NT2/D1 (cell line): Measurements from ENCODE around the gene KAZN.
"Not testable (repeated sequence)": the region's sequence is repeated elsewhere in the genome, so short reads cannot be mapped to it uniquely, and the experiment has no call there.

ENCODE experiments used
- DNase-seq: peaks from one replicate; pipeline ENCODE4 v3.0.0-alpha.2; 2011; ENCODE audit warnings: low read depth, low spot score
- H3K27me3 ChIP-seq: 2 replicates; pipeline ENCODE4 v1.6.0; 2011; ENCODE audit warnings: mild to moderate bottlenecking; ENCODE audit not compliant: insufficient read length, insufficient read depth
- H3K36me3 ChIP-seq: 2 replicates; pipeline ENCODE4 v1.6.1; 2011; ENCODE audit warnings: mild to moderate bottlenecking, low read length, mixed read lengths; ENCODE audit not compliant: insufficient read depth, insufficient read length
- H3K4me1 ChIP-seq: 2 replicates; pipeline ENCODE4 v1.5.1; 2011; ENCODE audit not compliant: insufficient read depth, insufficient read length
- H3K4me3 ChIP-seq: 2 replicates; pipeline ENCODE4 v1.5.1; 2011; ENCODE audit warnings: low read depth; ENCODE audit not compliant: insufficient read length
- H3K9ac ChIP-seq: 2 replicates; pipeline ENCODE4 v1.6.0; 2011; ENCODE audit warnings: low read depth; ENCODE audit not compliant: insufficient read length
- H3K9me3 ChIP-seq: 2 replicates; pipeline ENCODE4 v1.5.1; 2011; ENCODE audit warnings: mild to moderate bottlenecking, low read length; ENCODE audit not compliant: insufficient read depth
- SUZ12 ChIP-seq: IDR thresholded peaks from 2 replicates; pipeline ENCODE4 v1.6.1; 2011; ENCODE audit not compliant: insufficient read length, insufficient read depth; ENCODE audit errors: extremely low read depth
- YY1 ChIP-seq: IDR thresholded peaks from 2 replicates; pipeline ENCODE4 v1.6.1; 2011; ENCODE audit not compliant: insufficient read length, insufficient read depth
- ZNF274 ChIP-seq: IDR thresholded peaks from 2 replicates; pipeline ENCODE4 v1.6.1; 2011; ENCODE audit warnings: mild to moderate bottlenecking, low read depth, low read length

Gene KAZN

DNA sequence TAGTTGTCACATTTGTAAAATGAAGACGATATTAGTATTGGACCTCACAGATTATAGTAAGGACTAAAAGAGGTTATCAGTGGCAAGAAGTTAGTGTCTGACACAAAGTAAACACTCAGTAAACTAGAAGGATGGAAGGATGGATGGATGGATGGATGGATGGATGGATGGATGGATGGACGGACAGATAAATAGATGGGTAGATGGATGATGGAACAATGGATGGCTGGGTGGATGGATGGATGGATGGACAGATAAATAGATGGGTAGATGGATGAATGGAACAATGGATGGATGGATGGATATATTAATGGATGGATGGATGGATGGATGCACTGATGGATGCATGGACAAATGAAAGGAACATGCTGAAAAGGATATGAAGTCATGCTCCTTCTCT, 22.3 kb upstream of the KAZN start:
- no peak for DNase-seq
- Histone ChIP-seq H3K36me3 (no peaks in the 10 kb centered on the region), H3K9ac (no peak overlapping the region), H3K27me3 (peaks cover 2% of the 10 kb centered on the region), H3K4me3 (no peak overlapping the region), H3K9me3 (peaks cover 11% of the 10 kb centered on the region; the same call in 1 of the 2 replicates), H3K4me1 (no peaks in the 10 kb centered on the region)
- TF ChIP-seq YY1: no peak
- TF ChIP-seq ZNF274: no peak
- no peak for TF ChIP-seq SUZ12

DNA sequence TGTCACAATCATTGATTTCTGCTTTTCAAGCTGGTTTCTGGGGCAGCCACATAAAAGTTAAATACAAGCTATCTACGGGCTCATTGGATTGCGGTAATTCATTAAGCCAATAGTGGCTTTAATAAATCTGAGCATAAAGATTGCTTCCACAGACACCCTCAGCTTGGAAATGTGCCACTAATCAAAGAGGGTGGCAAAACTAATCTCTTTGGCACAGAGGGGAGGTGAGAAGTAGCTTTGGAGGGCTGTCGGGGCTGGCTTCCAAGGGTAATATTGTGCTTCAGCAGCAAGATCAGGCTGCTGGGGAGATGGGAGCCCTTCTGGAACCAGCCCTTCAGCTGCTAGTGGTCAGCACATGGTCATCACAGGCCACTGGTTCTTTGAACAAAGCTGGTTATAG, 21.2 kb upstream of the KAZN start:
- Histone ChIP-seq H3K36me3 (no peaks in the 10 kb centered on the region), H3K9ac (no peak overlapping the region), H3K27me3 (peaks cover 5% of the 10 kb centered on the region), H3K4me3 (no peak overlapping the region), H3K9me3 (peaks cover 5% of the 10 kb centered on the region; the same call in 1 of the 2 replicates), H3K4me1 (no peaks in the 10 kb centered on the region)
- no peak for DNase-seq
- TF ChIP-seq ZNF274: no peak
- no peak for TF ChIP-seq YY1
- TF ChIP-seq SUZ12: no peak

DNA sequence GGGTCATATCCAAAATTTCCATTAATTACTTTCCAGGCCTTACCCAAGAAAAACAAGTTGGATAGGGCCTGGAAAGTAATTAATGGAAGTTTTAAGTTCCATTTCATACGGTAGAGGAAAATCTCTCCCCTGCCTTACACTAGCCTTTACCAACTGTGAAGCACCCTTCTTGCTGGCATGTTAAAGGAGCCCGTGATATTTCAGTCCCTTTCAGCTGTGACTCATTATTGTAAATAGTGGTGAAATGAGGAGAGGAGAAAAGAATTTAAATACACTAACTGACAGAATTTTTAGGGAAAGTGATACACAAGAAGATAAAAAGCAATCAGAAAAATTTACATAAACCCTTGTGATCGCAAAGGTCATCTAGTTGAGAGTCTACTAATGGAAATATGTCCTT, 20.3 kb upstream of the KAZN start:
- TF ChIP-seq YY1 (no peak), SUZ12 (no peak), ZNF274 (no peak)
- no peak for DNase-seq
- Histone ChIP-seq H3K9me3 (peaks cover 5% of the 10 kb centered on the region; the same call in 1 of the 2 replicates), H3K27me3 (peaks cover 5% of the 10 kb centered on the region), H3K4me3 (no peak overlapping the region), H3K9ac (no peak overlapping the region), H3K36me3 (no peaks in the 10 kb centered on the region), H3K4me1 (no peaks in the 10 kb centered on the region)

DNA sequence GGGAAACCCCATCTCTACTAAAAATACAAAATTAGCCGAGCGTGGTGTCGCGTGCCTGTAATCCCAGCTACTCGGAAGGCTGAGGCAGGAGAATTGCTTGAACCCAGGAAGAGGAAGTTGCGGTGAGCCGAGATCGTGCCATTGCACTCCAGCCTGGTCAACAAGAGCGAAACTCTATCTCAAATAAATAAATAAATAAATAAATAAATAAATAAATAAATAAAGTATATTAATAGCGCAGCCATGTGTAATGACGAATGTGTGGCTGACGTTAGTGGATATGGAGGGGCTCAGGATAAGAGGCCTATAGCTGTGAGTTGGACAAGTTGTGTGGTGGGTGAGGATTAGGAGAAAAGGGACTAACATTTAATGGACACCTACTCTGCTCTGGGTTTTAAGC, 18.2 kb upstream of the KAZN start:
- H3K9me3 ChIP-seq, H3K4me3 ChIP-seq, H3K4me1 ChIP-seq, H3K27me3 ChIP-seq, DNase-seq, H3K9ac ChIP-seq, H3K36me3 ChIP-seq: not testable (repeated sequence)

DNA sequence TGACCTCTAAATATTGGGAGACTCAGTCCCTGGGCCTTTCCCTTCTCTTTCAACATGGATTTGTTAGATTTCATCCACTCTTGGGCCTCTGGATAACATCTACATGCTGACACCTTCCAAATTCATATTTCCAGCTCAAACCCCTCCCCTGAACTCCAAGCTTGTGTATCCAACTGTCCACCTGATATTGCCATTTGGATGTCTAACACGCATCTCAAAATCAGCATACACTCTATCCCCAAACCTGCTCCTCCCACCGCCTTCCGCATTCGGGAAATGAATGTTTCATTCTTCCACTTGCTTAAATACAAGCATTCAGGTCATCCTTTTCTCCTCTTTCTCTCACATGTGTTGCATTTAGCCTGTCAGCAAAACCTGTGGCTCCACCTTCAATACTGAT, 17.5 kb upstream of the KAZN start:
- H3K9ac ChIP-seq: no peak overlapping the region
- H3K9me3 ChIP-seq: peaks cover 5% of the 10 kb centered on the region; the same call in 1 of the 2 replicates
- H3K27me3 ChIP-seq: peaks cover 10% of the 10 kb centered on the region
- H3K36me3 ChIP-seq: no peaks in the 10 kb centered on the region
- DNase-seq: no peak
- TF ChIP-seq SUZ12 (no peak), YY1 (no peak)
- no peak overlapping the region for H3K4me3 ChIP-seq
- no peaks in the 10 kb centered on the region for H3K4me1 ChIP-seq

DNA sequence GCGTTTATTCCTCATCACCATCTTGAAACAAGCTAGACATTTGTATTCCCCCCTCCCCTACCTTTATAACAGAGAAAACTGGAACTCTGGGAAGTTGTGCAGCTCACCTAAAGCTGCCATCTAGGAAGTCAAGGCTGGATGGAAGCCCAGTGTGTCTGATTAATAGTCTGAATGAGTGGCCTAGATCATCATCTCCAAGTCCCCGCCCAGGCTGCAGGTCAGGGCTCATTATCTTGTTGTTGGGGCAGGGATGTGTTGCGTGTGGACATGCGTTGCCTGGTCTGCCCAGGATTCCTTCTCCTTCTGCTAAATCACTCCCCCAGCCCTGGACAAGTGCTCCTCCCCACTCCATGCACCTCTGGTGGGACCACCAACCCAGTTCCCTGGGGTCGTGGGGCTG, 14.7 kb upstream of the KAZN start:
- peaks cover 5% of the 10 kb centered on the region; the same call in 1 of the 2 replicates for H3K9me3 ChIP-seq
- H3K4me3 ChIP-seq: no peak overlapping the region
- peaks cover 10% of the 10 kb centered on the region for H3K27me3 ChIP-seq
- TF ChIP-seq SUZ12: no peak
- no peak for TF ChIP-seq YY1
- no peak for TF ChIP-seq ZNF274
- no peak for DNase-seq
- no peak overlapping the region for H3K9ac ChIP-seq
- no peaks in the 10 kb centered on the region for H3K36me3 ChIP-seq
- H3K4me1 ChIP-seq: no peaks in the 10 kb centered on the region

DNA sequence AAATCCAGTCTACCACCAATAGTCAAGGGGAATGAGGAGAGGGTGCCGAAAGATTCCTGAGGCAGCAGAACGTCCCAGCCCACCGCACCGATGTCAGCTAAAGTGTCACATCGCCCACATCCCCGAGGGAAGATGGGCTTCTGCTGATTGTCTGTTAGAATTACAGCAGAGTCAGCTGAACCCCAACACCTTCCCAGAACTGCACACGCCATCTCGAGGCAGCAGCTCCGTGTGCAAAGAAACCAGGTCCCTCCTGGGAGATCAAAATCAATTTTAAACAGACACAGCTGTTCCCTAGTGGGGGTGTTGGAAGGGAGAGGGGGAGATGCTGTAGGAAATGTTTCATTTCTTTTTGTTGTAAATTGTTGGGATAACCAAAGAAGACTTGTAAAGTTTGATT, 12.8 kb upstream of the KAZN start:
- no peak for TF ChIP-seq YY1
- no peak for TF ChIP-seq ZNF274
- no peak for TF ChIP-seq SUZ12
- H3K9me3 ChIP-seq: peaks cover 4% of the 10 kb centered on the region; the same call in 1 of the 2 replicates
- no peaks in the 10 kb centered on the region for H3K36me3 ChIP-seq
- no peak for DNase-seq
- peaks cover 10% of the 10 kb centered on the region for H3K27me3 ChIP-seq
- H3K9ac ChIP-seq: no peak overlapping the region
- no peak overlapping the region for H3K4me3 ChIP-seq
- H3K4me1 ChIP-seq: no peaks in the 10 kb centered on the region
